ENCODE data around the gene ALG8.

DNA sequence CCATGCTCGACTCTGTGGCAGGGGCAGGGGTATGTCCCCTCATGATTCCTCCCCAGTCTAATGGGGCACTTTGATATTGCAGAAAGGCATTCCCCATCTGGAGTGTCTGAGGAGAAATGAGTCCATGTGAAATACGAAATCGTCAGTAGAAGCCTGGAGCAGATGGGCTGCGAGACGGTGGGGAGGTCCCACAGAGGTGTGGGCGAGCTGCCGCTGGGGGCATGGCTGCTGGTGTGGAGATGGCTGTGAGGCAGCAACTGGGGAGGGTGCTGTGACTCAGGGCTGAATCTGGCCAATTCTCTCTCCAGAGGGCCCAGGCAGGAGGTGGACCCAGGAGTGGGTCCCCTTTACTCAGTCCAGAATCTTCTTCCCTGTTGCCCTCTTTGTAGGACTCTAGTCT lies 37.8 kb upstream of the ALG8 start:
- TF ChIP-seq EZH2 (IDR thresholded peaks at IDR 0.05) (no peak), POLR2AphosphoS5 (IDR thresholded peaks at IDR 0.05; ENCODE audit: borderline replicate concordance, low read depth, low read length) (no peak), FOXP2 (optimal IDR thresholded peaks at IDR 0.05; ENCODE audit: control extremely low read depth, extremely low read length, insufficient read depth) (no peak)

Measured in SK-N-MC (cell line).